ENCODE data around the gene ZNF556.

GRCh38 chr19:2877398-2878331 lies 10.5 kb downstream of the ZNF556 start:
- TF ChIP-seq, protein P1, sequence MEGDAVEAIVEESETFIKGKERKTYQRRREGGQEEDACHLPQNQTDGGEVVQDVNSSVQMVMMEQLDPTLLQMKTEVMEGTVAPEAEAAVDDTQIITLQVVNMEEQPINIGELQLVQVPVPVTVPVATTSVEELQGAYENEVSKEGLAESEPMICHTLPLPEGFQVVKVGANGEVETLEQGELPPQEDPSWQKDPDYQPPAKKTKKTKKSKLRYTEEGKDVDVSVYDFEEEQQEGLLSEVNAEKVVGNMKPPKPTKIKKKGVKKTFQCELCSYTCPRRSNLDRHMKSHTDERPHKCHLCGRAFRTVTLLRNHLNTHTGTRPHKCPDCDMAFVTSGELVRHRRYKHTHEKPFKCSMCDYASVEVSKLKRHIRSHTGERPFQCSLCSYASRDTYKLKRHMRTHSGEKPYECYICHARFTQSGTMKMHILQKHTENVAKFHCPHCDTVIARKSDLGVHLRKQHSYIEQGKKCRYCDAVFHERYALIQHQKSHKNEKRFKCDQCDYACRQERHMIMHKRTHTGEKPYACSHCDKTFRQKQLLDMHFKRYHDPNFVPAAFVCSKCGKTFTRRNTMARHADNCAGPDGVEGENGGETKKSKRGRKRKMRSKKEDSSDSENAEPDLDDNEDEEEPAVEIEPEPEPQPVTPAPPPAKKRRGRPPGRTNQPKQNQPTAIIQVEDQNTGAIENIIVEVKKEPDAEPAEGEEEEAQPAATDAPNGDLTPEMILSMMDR (conservative IDR thresholded peaks at IDR 0.05; ENCODE audit: low read depth in 2 of 2) = no peak
- TF ChIP-seq CREB1 (CRISPR knock-in tag; IDR thresholded peaks at IDR 0.05; ENCODE audit: low read depth) = no peak
- TF ChIP-seq POLR2AphosphoS5 (IDR thresholded peaks at IDR 0.05; ENCODE audit: low read depth) = no peak

Data from GM23338 (cell line).